Measurements from ENCODE around the gene ERG. TPM values are rescaled to one million over a fixed set of nuclear protein-coding genes. Genes with fewer than 3 reads are reported as not detected.

ERG gene
- total RNA-seq, 1 donor from 2014 or later, result not detected

GRCh38 chr21:38499296-38499695 lies 1.0 kb upstream of the ERG start:
- Mint-ChIP-seq H3K4me1 (ENCODE audit: low read depth) (no peaks in the 10 kb centered on the region), H3K4me3 (ENCODE audit: low read depth) (no peak overlapping the region), H3K9me3 (ENCODE audit: low read depth) (no peaks in the 10 kb centered on the region), H3K27ac (no peak overlapping the region), H3K36me3 (ENCODE audit: insufficient read depth) (no peaks in the 10 kb centered on the region), H3K27me3 (peaks cover 9% of the 10 kb centered on the region)
- no peak for DNase-seq (ENCODE audit: low spot score, unreplicated experiment)
- TF ChIP-seq CTCF (IDR thresholded peaks at IDR 0.05; ENCODE audit: unreplicated experiment), result no peak

GRCh38 chr21:38496224-38496623 lies 2.1 kb downstream of the ERG start:
- Mint-ChIP-seq H3K36me3 (ENCODE audit: insufficient read depth) (no peaks in the 10 kb centered on the region), H3K27ac (no peak overlapping the region), H3K9me3 (ENCODE audit: low read depth) (no peaks in the 10 kb centered on the region), H3K27me3 (peaks cover 9% of the 10 kb centered on the region), H3K4me1 (ENCODE audit: low read depth) (no peaks in the 10 kb centered on the region), H3K4me3 (ENCODE audit: low read depth) (no peak overlapping the region)
- no peak for TF ChIP-seq CTCF (IDR thresholded peaks at IDR 0.05; ENCODE audit: unreplicated experiment)
- DNase-seq (ENCODE audit: low spot score, unreplicated experiment), result no peak

GRCh38 chr21:38495696-38496095 lies 2.6 kb downstream of the ERG start:
- Mint-ChIP-seq H3K9me3 (ENCODE audit: low read depth) (no peaks in the 10 kb centered on the region), H3K27ac (no peak overlapping the region), H3K36me3 (ENCODE audit: insufficient read depth) (no peaks in the 10 kb centered on the region), H3K4me3 (ENCODE audit: low read depth) (no peak overlapping the region), H3K4me1 (ENCODE audit: low read depth) (peaks cover 2% of the 10 kb centered on the region), H3K27me3 (peaks cover 9% of the 10 kb centered on the region)
- TF ChIP-seq CTCF (IDR thresholded peaks at IDR 0.05; ENCODE audit: unreplicated experiment), result no peak
- DNase-seq (ENCODE audit: low spot score, unreplicated experiment), result no peak

- TF ChIP-seq CTCF (IDR thresholded peaks at IDR 0.05; ENCODE audit: unreplicated experiment), result no peak
- H3K27ac Mint-ChIP-seq, result no peak overlapping the region
- DNase-seq (ENCODE audit: low spot score, unreplicated experiment), result no peak
- H3K9me3 Mint-ChIP-seq (ENCODE audit: low read depth), result no peaks in the 10 kb centered on the region
- peaks cover 2% of the 10 kb centered on the region for H3K4me1 Mint-ChIP-seq (ENCODE audit: low read depth)
- H3K4me3 Mint-ChIP-seq (ENCODE audit: low read depth), result no peak overlapping the region
- peaks cover 9% of the 10 kb centered on the region for H3K27me3 Mint-ChIP-seq
- H3K36me3 Mint-ChIP-seq (ENCODE audit: insufficient read depth), result no peaks in the 10 kb centered on the region
Observed at GRCh38 chr21:38495242-38495641, 3.0 kb downstream of the ERG start.

- Mint-ChIP-seq H3K4me1 (ENCODE audit: low read depth) (peaks cover 2% of the 10 kb centered on the region), H3K27ac (no peak overlapping the region), H3K36me3 (ENCODE audit: insufficient read depth) (no peaks in the 10 kb centered on the region), H3K27me3 (peaks cover 9% of the 10 kb centered on the region), H3K9me3 (ENCODE audit: low read depth) (no peaks in the 10 kb centered on the region), H3K4me3 (ENCODE audit: low read depth) (no peak overlapping the region)
- DNase-seq (ENCODE audit: low spot score, unreplicated experiment), result no peak
- TF ChIP-seq CTCF (IDR thresholded peaks at IDR 0.05; ENCODE audit: unreplicated experiment), result no peak
Observed at GRCh38 chr21:38494703-38495102, 3.6 kb downstream of the ERG start.
